DND-41 (cell line): ENCODE results near the gene TMEM89.

Source experiments
- CTCF ChIP-seq: IDR thresholded peaks from 2 replicates; pipeline ENCODE4 v1.5.1; 2012; ENCODE audit warnings: borderline replicate concordance, low read length, moderate library complexity, mild to moderate bottlenecking; ENCODE audit not compliant: poor library complexity, severe bottlenecking; ENCODE audit errors: extremely low read depth
- EZH2 ChIP-seq: IDR thresholded peaks from 3 replicates; pipeline ENCODE4 v1.6.1; 2012; ENCODE audit warnings: borderline replicate concordance, low read depth, mild to moderate bottlenecking, moderate library complexity, low read length, inconsistent platforms; ENCODE audit not compliant: severe bottlenecking

GRCh38 chr3:48664929-48665328, 43.4 kb upstream of the TMEM89 start:
- no peak for TF ChIP-seq CTCF
- TF ChIP-seq EZH2, result no peak
